RWPE2 (cell line): ENCODE measurements around the gene CAMSAP3.

ENCODE experiments used
- ATAC-seq: fragments of 200-7000 bp; cut with Tn5 transposase; 3 replicates; pipeline ENCODE4 v1.9.1; 2021; ENCODE audit warnings: low read depth
- DNase-seq: peaks from one replicate; pipeline ENCODE4 v3.0.0-alpha.2; 2020; ENCODE audit warnings: low spot score
- H3K27ac ChIP-seq: fragments of 450-650 bp; 2 replicates; pipeline ENCODE4 v1.5.1; 2017; ENCODE audit warnings: mild to moderate bottlenecking; ENCODE audit not compliant: poor library complexity, severe bottlenecking
- H3K27me3 ChIP-seq: fragments of 250-450 bp; sonication (Bioruptor Pico); 2 replicates; pipeline ENCODE4 v1.5.1; 2021; ENCODE audit warnings: mild to moderate bottlenecking, moderate library complexity; ENCODE audit not compliant: insufficient read depth, poor library complexity, severe bottlenecking
- H3K36me3 ChIP-seq: fragments of 250-450 bp; sonication (Bioruptor Pico); 2 replicates; pipeline ENCODE4 v1.5.1; 2020; ENCODE audit warnings: low read depth, mild to moderate bottlenecking, moderate library complexity
- H3K4me1 ChIP-seq: fragments of 250-450 bp; sonication (Bioruptor Pico); 2 replicates; pipeline ENCODE4 v1.5.1; 2021; ENCODE audit warnings: mild to moderate bottlenecking, moderate library complexity; ENCODE audit not compliant: insufficient read depth, poor library complexity, severe bottlenecking
- H3K4me3 ChIP-seq: fragments of 250-450 bp; sonication (Bioruptor Pico); 2 replicates; pipeline ENCODE4 v1.5.1; 2021; ENCODE audit warnings: mild to moderate bottlenecking, moderate library complexity; ENCODE audit not compliant: severe bottlenecking
- H3K9me3 ChIP-seq: fragments of 250-450 bp; sonication (Bioruptor Pico); 2 replicates; pipeline ENCODE4 v1.5.1; 2021; ENCODE audit warnings: mild to moderate bottlenecking, moderate library complexity; ENCODE audit not compliant: severe bottlenecking
- TF ChIP-seq, protein P1 (sequence below): fragments of 450-650 bp; IDR thresholded peaks from one replicate; pipeline ENCODE4 v1.5.1; 2017; ENCODE audit warnings: mild to moderate bottlenecking, moderate library complexity; ENCODE audit not compliant: poor library complexity, severe bottlenecking

Gene CAMSAP3

DNA sequence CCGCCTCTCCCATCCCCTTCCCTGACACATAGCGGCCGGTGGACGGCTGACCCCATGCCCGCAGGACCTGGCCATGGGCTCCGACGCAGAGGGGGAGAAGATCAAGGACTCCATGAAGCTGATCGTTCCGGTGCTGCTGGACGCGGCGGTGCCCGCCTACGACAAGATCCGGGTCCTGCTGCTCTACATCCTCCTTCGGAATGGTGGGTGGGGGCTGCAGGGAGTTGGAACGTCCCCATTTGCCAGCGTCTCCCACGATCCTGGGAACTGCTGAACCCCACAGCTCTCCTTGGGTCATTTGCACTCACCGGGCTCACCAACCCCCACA is 48.9 kb downstream of the CAMSAP3 start:
- Histone ChIP-seq H3K9me3 (no peaks in the 10 kb centered on the region), H3K27ac (no peak overlapping the region), H3K36me3 (no peaks in the 10 kb centered on the region; the same call in 1 of the 2 replicates), H3K4me3 (no peak overlapping the region), H3K4me1 (no peaks in the 10 kb centered on the region), H3K27me3 (no peaks in the 10 kb centered on the region)
- ATAC-seq (no peak), DNase-seq (no peak)
- TF ChIP-seq, protein P1, sequence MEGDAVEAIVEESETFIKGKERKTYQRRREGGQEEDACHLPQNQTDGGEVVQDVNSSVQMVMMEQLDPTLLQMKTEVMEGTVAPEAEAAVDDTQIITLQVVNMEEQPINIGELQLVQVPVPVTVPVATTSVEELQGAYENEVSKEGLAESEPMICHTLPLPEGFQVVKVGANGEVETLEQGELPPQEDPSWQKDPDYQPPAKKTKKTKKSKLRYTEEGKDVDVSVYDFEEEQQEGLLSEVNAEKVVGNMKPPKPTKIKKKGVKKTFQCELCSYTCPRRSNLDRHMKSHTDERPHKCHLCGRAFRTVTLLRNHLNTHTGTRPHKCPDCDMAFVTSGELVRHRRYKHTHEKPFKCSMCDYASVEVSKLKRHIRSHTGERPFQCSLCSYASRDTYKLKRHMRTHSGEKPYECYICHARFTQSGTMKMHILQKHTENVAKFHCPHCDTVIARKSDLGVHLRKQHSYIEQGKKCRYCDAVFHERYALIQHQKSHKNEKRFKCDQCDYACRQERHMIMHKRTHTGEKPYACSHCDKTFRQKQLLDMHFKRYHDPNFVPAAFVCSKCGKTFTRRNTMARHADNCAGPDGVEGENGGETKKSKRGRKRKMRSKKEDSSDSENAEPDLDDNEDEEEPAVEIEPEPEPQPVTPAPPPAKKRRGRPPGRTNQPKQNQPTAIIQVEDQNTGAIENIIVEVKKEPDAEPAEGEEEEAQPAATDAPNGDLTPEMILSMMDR = no peak

DNA sequence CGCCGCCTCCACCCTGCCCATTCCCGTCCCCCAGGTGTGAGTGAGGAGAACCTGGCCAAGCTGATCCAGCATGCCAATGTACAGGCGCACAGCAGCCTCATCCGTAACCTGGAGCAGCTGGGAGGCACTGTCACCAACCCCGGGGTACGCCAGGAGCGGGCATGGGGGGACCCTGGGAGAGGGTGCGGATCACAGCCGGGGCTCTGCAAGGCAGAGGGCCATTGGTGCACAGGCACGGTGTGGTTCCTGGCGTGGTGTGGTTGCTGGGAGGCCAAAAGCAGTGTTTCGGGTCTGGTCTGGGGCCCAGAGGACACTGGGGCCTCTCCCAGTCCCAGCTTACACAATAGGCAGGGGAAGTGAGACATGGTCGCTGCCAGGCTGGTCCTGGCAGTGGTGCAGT is 49.5 kb downstream of the CAMSAP3 start:
- no peak overlapping the region for H3K27ac ChIP-seq
- TF ChIP-seq, protein P1 = no peak
- DNase-seq = no peak
- no peak overlapping the region for H3K4me3 ChIP-seq
- H3K9me3 ChIP-seq = no peaks in the 10 kb centered on the region
- ATAC-seq = no peak
- H3K27me3 ChIP-seq = no peaks in the 10 kb centered on the region
- H3K4me1 ChIP-seq = no peaks in the 10 kb centered on the region
- H3K36me3 ChIP-seq = no peaks in the 10 kb centered on the region; the same call in 1 of the 2 replicates

DNA sequence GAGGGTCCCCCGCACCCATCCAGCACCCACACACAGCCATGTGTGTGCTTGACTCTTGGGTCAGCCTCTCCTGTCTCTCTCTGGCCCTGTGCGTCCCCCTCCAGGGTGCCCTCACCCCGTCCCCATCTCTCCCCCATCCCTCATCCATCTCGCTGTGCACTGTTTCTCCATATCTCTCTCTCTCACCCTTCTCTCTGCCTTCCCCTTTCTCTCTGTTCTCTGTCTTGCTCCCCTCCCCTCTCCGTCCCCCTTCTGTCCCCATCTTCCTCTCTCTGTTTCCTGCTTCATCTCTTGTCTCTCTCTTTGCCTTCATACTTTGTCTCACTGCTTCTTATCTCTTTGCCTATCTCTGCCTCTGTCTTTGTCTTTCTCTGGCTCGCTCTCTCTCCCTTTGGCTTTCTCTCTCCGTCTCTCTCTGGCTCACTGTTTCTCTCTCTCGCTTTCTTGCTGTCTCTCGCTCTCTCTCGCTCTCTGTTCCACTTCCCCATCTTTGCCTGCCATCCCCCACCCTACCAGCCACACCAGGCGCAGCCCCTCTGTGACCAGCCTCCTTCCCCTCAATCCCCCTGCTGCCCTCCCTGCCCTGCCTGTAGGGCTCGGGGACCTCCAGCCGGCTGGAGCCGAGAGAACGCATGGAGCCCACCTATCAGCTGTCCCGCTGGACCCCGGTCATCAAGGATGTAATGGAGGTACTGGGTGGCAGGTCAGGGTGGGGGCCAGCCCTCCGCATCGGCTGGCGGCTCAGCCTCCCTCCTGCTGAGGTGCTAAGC is 50.2 kb downstream of the CAMSAP3 start:
- H3K27ac ChIP-seq = no peak overlapping the region
- no peak for ATAC-seq
- no peaks in the 10 kb centered on the region for H3K36me3 ChIP-seq
- H3K9me3 ChIP-seq = no peaks in the 10 kb centered on the region
- no peak for DNase-seq
- no peaks in the 10 kb centered on the region for H3K27me3 ChIP-seq
- TF ChIP-seq, protein P1 = no peak
- H3K4me1 ChIP-seq = no peaks in the 10 kb centered on the region
- H3K4me3 ChIP-seq = no peak overlapping the region

DNA sequence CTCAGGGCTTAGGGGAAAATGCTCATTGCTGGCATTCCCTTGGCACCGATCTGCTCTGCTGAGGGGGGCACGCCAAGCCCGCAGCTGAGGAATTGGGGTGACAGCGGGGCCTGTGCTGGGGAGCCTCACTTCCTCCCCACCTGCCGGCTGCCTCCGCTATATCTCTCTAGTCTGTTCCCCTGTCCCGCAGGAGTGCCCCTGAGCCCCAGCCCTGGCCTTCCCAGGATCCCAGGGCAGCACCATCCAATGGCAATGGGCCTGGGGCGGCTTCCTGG is 50.7 kb downstream of the CAMSAP3 start:
- Histone ChIP-seq H3K27ac (no peak overlapping the region), H3K27me3 (no peaks in the 10 kb centered on the region), H3K4me1 (no peaks in the 10 kb centered on the region), H3K4me3 (no peak overlapping the region), H3K36me3 (no peaks in the 10 kb centered on the region), H3K9me3 (no peaks in the 10 kb centered on the region)
- ATAC-seq (no peak), DNase-seq (no peak)
- TF ChIP-seq, protein P1 = no peak

DNA sequence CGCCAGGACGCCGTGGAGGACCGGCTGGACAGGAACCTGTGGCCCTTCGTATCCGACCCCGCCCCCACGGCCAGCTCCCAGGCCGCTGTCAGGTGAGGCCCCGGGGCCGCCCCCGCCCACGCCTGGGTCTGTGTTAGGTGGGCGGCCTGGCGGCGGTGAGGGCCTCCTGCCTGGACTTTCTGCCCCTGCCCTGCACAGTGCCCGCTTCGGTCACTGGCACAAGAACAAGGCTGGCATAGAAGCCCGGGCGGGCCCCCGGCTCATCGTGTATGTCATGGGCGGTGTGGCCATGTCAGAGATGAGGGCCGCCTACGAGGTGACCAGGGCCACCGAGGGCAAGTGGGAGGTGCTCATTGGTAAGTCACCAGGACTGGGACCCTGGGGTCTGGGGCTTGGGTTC is 51.5 kb downstream of the CAMSAP3 start:
- TF ChIP-seq, protein P1 = no peak
- no peaks in the 10 kb centered on the region for H3K36me3 ChIP-seq
- H3K4me3 ChIP-seq = no peak overlapping the region
- H3K9me3 ChIP-seq = no peaks in the 10 kb centered on the region
- ATAC-seq = no peak
- no peak overlapping the region for H3K27ac ChIP-seq
- no peak for DNase-seq
- H3K4me1 ChIP-seq = no peaks in the 10 kb centered on the region
- H3K27me3 ChIP-seq = no peaks in the 10 kb centered on the region
